ENCODE results near the gene TP53RK. TPM values are rescaled to one million over a fixed set of nuclear protein-coding genes. Genes with fewer than 3 reads are reported as not detected.

TP53RK gene
- total RNA-seq, 1 experiment from 2014 or later, result 19.2 TPM

- peak overlapping the region; percentile 77 for H3K4me3 Mint-ChIP-seq (ENCODE audit: low read depth, unreplicated experiment)
- BruUV-seq (replicated peaks), result TSS peak; percentile 33
- no peak for TF ChIP-seq CTCF (IDR thresholded peaks at IDR 0.05; ENCODE audit: unreplicated experiment)
- CTCF ChIA-PET, result interaction anchor here (0.5 to 1.8 kb wide), 11 partner anchors 8 to 933 kb away, joined by 3 to 9 read pairs (median 4); no protein-coding TSS in a partner anchor
- H3K36me3 Mint-ChIP-seq (ENCODE audit: insufficient read depth, unreplicated experiment), result peaks cover 30% of the 10 kb centered on the region
- intact Hi-C loops (cut with micrococcal nuclease; ENCODE audit: unreplicated experiment), result no loop called here
- H3K27me3 Mint-ChIP-seq (ENCODE audit: unreplicated experiment), result no peaks in the 10 kb centered on the region
- peak overlapping the region; percentile 69 for H3K27ac Mint-ChIP-seq (ENCODE audit: unreplicated experiment)
- peaks cover 7% of the 10 kb centered on the region for H3K9me3 Mint-ChIP-seq (ENCODE audit: low read depth, unreplicated experiment)
- no peak for DNase-seq
- peaks cover 9% of the 10 kb centered on the region for H3K4me1 Mint-ChIP-seq (ENCODE audit: low read depth, unreplicated experiment)
These were observed 828 bp downstream of the TP53RK start for GRCh38 chr20:46688151-46689081.

GRCh38 chr20:46683939-46684750, 5.1 kb downstream of the TP53RK start:
- intact Hi-C loops (cut with micrococcal nuclease; ENCODE audit: unreplicated experiment), result no loop called here
- TF ChIP-seq CTCF (IDR thresholded peaks at IDR 0.05; ENCODE audit: unreplicated experiment), result no peak
- H3K4me3 Mint-ChIP-seq (ENCODE audit: low read depth, unreplicated experiment), result no peak overlapping the region
- DNase-seq, result no peak
- BruUV-seq (replicated peaks), result no TSS peak
- CTCF ChIA-PET, result no interaction called here
- no peaks in the 10 kb centered on the region for H3K27me3 Mint-ChIP-seq (ENCODE audit: unreplicated experiment)
- no peak overlapping the region for H3K27ac Mint-ChIP-seq (ENCODE audit: unreplicated experiment)
- H3K4me1 Mint-ChIP-seq (ENCODE audit: low read depth, unreplicated experiment), result peaks cover 18% of the 10 kb centered on the region
- no peaks in the 10 kb centered on the region for H3K9me3 Mint-ChIP-seq (ENCODE audit: low read depth, unreplicated experiment)
- peaks cover 21% of the 10 kb centered on the region for H3K36me3 Mint-ChIP-seq (ENCODE audit: insufficient read depth, unreplicated experiment)

- no peak overlapping the region for H3K27ac Mint-ChIP-seq (ENCODE audit: unreplicated experiment)
- H3K4me1 Mint-ChIP-seq (ENCODE audit: low read depth, unreplicated experiment), result peaks cover 18% of the 10 kb centered on the region
- H3K4me3 Mint-ChIP-seq (ENCODE audit: low read depth, unreplicated experiment), result no peak overlapping the region
These were observed 5.6 kb downstream of the TP53RK start for GRCh38 chr20:46683668-46683938.

More at GRCh38 chr20:46683668-46683938, 5.6 kb downstream of the TP53RK start:
- DNase-seq, result no peak
- H3K27me3 Mint-ChIP-seq (ENCODE audit: unreplicated experiment), result no peaks in the 10 kb centered on the region
- BruUV-seq (replicated peaks), result no TSS peak
- TF ChIP-seq CTCF (IDR thresholded peaks at IDR 0.05; ENCODE audit: unreplicated experiment), result no peak
- intact Hi-C loops (cut with micrococcal nuclease; ENCODE audit: unreplicated experiment), result no loop called here
- peaks cover 20% of the 10 kb centered on the region for H3K36me3 Mint-ChIP-seq (ENCODE audit: insufficient read depth, unreplicated experiment)
- no peaks in the 10 kb centered on the region for H3K9me3 Mint-ChIP-seq (ENCODE audit: low read depth, unreplicated experiment)
- CTCF ChIA-PET, result no interaction called here

Data from Calu3 (cell line).